ENCODE results near the gene MEA1.

- TF ChIP-seq CTCF (IDR thresholded peaks at IDR 0.05) (no peak), POLR2A (IDR thresholded peaks at IDR 0.05) (no peak)
Measured at GRCh38 chr6:43038727-43039126, 25.0 kb upstream of the MEA1 start.
